Lung (tissue), 12 donors: Measurements from ENCODE around the gene FGR. TPM values are rescaled to one million over a fixed set of nuclear protein-coding genes. Genes with fewer than 3 reads are reported as not detected.

Source experiments
- ATAC-seq: fragments of 200-7000 bp; cut with Tn5 transposase; one replicate; pipeline ENCODE4 v1.9.1; 2020; ENCODE audit warnings: moderate number of reproducible peaks; ENCODE audit not compliant: insufficient read depth, low FRiP score
- DNase-seq, 3 donors: peaks; one replicate each; pipeline ENCODE4 v3.0.0-alpha.2; 2013 to 2017
- H3K27ac ChIP-seq, 2 donors: one replicate each; pipeline ENCODE4 v1.5.1; 2013; ENCODE audit warnings: mild to moderate bottlenecking in 2 of 2, moderate library complexity in 2 of 2, control low read depth in 1 of 2, inconsistent platforms in 1 of 2, low read depth in 1 of 2, low read length in 1 of 2
- H3K27me3 ChIP-seq, 3 donors: one replicate each; pipeline ENCODE4 v1.5.1; 2013; ENCODE audit warnings: low read length in 2 of 3; ENCODE audit not compliant: control insufficient read depth in 3 of 3, insufficient read depth in 3 of 3
- H3K36me3 ChIP-seq, 4 donors: one replicate each; pipeline ENCODE4 v1.5.1; 2013; ENCODE audit warnings: low read length in 4 of 4, mild to moderate bottlenecking in 1 of 4, moderate library complexity in 1 of 4; ENCODE audit not compliant: control insufficient read depth in 4 of 4, insufficient read depth in 4 of 4
- H3K4me1 ChIP-seq, 5 donors: one replicate each; pipeline ENCODE4 v1.5.1; 2013; ENCODE audit warnings: low read length in 5 of 5, mild to moderate bottlenecking in 2 of 5, moderate library complexity in 1 of 5; ENCODE audit not compliant: control insufficient read depth in 5 of 5, insufficient read depth in 5 of 5
- H3K4me3 ChIP-seq: one replicate; pipeline ENCODE4 v1.5.1; 2013; ENCODE audit warnings: mild to moderate bottlenecking, control low read depth, moderate library complexity
- H3K9ac ChIP-seq, 2 donors: one replicate each; pipeline ENCODE4 v1.5.1; 2013; ENCODE audit warnings: low read length in 2 of 2, control low read depth in 1 of 2; ENCODE audit not compliant: insufficient read depth in 1 of 2
- H3K9me3 ChIP-seq, 4 donors: one replicate each; pipeline ENCODE4 v1.5.1; 2013; ENCODE audit warnings: low read length in 3 of 4, mild to moderate bottlenecking in 1 of 4, moderate library complexity in 1 of 4; ENCODE audit not compliant: control insufficient read depth in 4 of 4, insufficient read depth in 3 of 4
- CTCF ChIP-seq: IDR thresholded peaks from 2 replicates; pipeline ENCODE4 v1.5.1; 2012; ENCODE audit warnings: mild to moderate bottlenecking; ENCODE audit errors: control extremely low read depth, extremely low read depth
- WGBS, 2 donors: extraction: QIAGEN DNeasy Blood & Tissue Kit; methylation state at CpG; one replicate each; pipeline ENCODE4 v1.1.7; 2013; 5-methylcytosine and 5-hydroxymethylcytosine counted together
- polyA plus RNA-seq, 2 donors: library from polyadenylated mRNA; stranded (reverse); fragments of 200-250 nt; gene quantifications; one replicate each; pipeline ENCODE4 v1.2.1, GENCODE V29; 2013
- total RNA-seq, 2 donors: library from RNA; depleted of rRNA in 1 of 2; stranded (reverse); fragments of >200 nt in 1 of 2; gene quantifications; one replicate each; pipeline ENCODE4 v1.2.1, GENCODE V29; 2014 to 2021
- donor health status: control.
- donor health status: control.
- donor health status: Bipolar disorder and iron deficiency.
- donor health status: healthy.
- donor health status: DM: yes; HTN: yes; CAD: no.

FGR gene
- total and polyA plus RNA-seq, 4 donors: 26.6 to 403 (median 111) TPM

- H3K4me1 ChIP-seq: peaks cover 3 to 14% (median 9%) of the 10 kb centered on the region in 5 donors
- no peaks in the 10 kb centered on the region for H3K36me3 ChIP-seq
- H3K4me3 ChIP-seq: no peak overlapping the region
- H3K27ac ChIP-seq: peak overlapping the region in 1 of 2 donors; percentile 84
- H3K27me3 ChIP-seq: no peaks in the 10 kb centered on the region
- no peak overlapping the region for H3K9ac ChIP-seq
- no peaks in the 10 kb centered on the region for H3K9me3 ChIP-seq
- ATAC-seq (no peak), DNase-seq (no peak)
- TF ChIP-seq CTCF: no peak
- 46 to 56% methylated on average over 1 of the region's 1 CpG for WGBS, 2 donors
These were observed 15.2 kb upstream of the FGR start for GRCh38 chr1:27650171-27650538.

- ATAC-seq (no peak), DNase-seq (no peak)
- no peaks in the 10 kb centered on the region for H3K36me3 ChIP-seq
- H3K4me1 ChIP-seq: peaks cover 2 to 14% (median 7%) of the 10 kb centered on the region in 5 donors
- no peak overlapping the region for H3K4me3 ChIP-seq
- H3K27me3 ChIP-seq: no peaks in the 10 kb centered on the region
- WGBS, 2 donors: 74 to 90% methylated on average over 11 of the region's 11 CpGs
- no peaks in the 10 kb centered on the region for H3K9me3 ChIP-seq
- peak overlapping the region in 1 of 2 donors; percentile 54 for H3K27ac ChIP-seq
- no peak for TF ChIP-seq CTCF
- no peak overlapping the region for H3K9ac ChIP-seq
These were observed 14.3 kb upstream of the FGR start for GRCh38 chr1:27649306-27649635.

- no peak overlapping the region for H3K9ac ChIP-seq
- no peaks in the 10 kb centered on the region for H3K9me3 ChIP-seq
- H3K4me1 ChIP-seq: peaks cover 2 to 14% (median 7%) of the 10 kb centered on the region in 5 donors
- no peak for TF ChIP-seq CTCF
- no peaks in the 10 kb centered on the region for H3K27me3 ChIP-seq
- no peaks in the 10 kb centered on the region for H3K36me3 ChIP-seq
- peak in 1 of 3 donors; percentile 46 for DNase-seq
- no peak for ATAC-seq
- peak overlapping the region in 1 of 2 donors; percentile 54 for H3K27ac ChIP-seq
- 76 to 88% methylated on average over 6 of the region's 6 CpGs for WGBS, 2 donors
- no peak overlapping the region for H3K4me3 ChIP-seq
These were observed 13.8 kb upstream of the FGR start for GRCh38 chr1:27648602-27649305.

- no peak overlapping the region for H3K4me3 ChIP-seq
- DNase-seq: no peak
- no peak for ATAC-seq
- no peaks in the 10 kb centered on the region for H3K27me3 ChIP-seq
- 89 to 93% methylated on average over 5 of the region's 5 CpGs for WGBS, 2 donors
- no peaks in the 10 kb centered on the region for H3K36me3 ChIP-seq
- no peak overlapping the region for H3K9ac ChIP-seq
- H3K9me3 ChIP-seq: no peaks in the 10 kb centered on the region
- TF ChIP-seq CTCF: no peak
- no peak overlapping the region for H3K27ac ChIP-seq
- H3K4me1 ChIP-seq: peaks cover 2 to 14% (median 7%) of the 10 kb centered on the region in 5 donors
These were observed 12.3 kb upstream of the FGR start for GRCh38 chr1:27647328-27647727.
